Uterus (tissue), 4 donors: ENCODE results near the gene TBX3. TPM values are rescaled to one million over a fixed set of nuclear protein-coding genes. Genes with fewer than 3 reads are reported as not detected.
A peak's percentile ranks its signal among the peaks of the same experiment; 100 is the strongest.

Experiments
- DNase-seq, 2 donors: peaks; one replicate each; pipeline ENCODE4 v3.0.0-alpha.2; 2019 to 2020
- H3K27ac ChIP-seq, 2 donors: fragments of 200-600 bp; sonication (generic); 1 replicate in 1 of 2; 2 replicates in 1 of 2; pipeline ENCODE4 v1.5.1; 2016 to 2018
- H3K27me3 ChIP-seq, 2 donors: fragments of 200-600 bp; sonication (generic); one replicate each; pipeline ENCODE4 v1.5.1; 2018 to 2019; ENCODE audit warnings: control low read depth in 1 of 2
- H3K36me3 ChIP-seq, 2 donors: fragments of 200-600 bp; sonication (generic); one replicate each; pipeline ENCODE4 v1.5.1; 2019; ENCODE audit warnings: control low read depth in 1 of 2
- H3K4me1 ChIP-seq, 2 donors: fragments of 200-600 bp; sonication (generic); one replicate each; pipeline ENCODE4 v1.5.1; 2018 to 2019; ENCODE audit warnings: control low read depth in 1 of 2
- H3K4me3 ChIP-seq, 2 donors: fragments of 200-600 bp; sonication (generic); 1 replicate in 1 of 2; 2 replicates in 1 of 2; pipeline ENCODE4 v1.5.1; 2018 to 2019; ENCODE audit warnings: mild to moderate bottlenecking in 1 of 2
- H3K9me3 ChIP-seq, 2 donors: fragments of 200-600 bp; sonication (generic); one replicate each; pipeline ENCODE4 v1.5.1; 2019; ENCODE audit warnings: control low read depth in 1 of 2
- POLR2A ChIP-seq, 2 donors: fragments of 450-650 bp; IDR thresholded peaks; one replicate each; pipeline ENCODE4 v1.6.1; 2016; ENCODE audit warnings: antibody characterized with exemption in 2 of 2, mild to moderate bottlenecking in 1 of 2, moderate library complexity in 1 of 2
- intact Hi-C: fragments of 100-400 bp; cut with DNase I; formaldehyde crosslinking; loops from one replicate; pipeline ENCODE4 v1.15.1; 2023; ENCODE audit warnings: low total_unique reads
- total RNA-seq, 4 donors: library from RNA; depleted of rRNA in 3 of 4; stranded (reverse); fragments of >200 nt in 3 of 4; gene quantifications; one replicate each; pipeline versions ENCODE4 v1.1.0 to v1.2.4, GENCODE V29; 2014 to 2023
- TF ChIP-seq, protein P1 (sequence below), 4 experiments: fragments of 200-600 bp in 2 of 4; fragments of 450-650 bp in 2 of 4; sonication (generic) in 2 of 4; IDR thresholded peaks; one replicate each; pipeline ENCODE4 v1.5.1; 2016 to 2019; ENCODE audit warnings: antibody characterized with exemption in 4 of 4, mild to moderate bottlenecking in 2 of 4, moderate library complexity in 1 of 4
- donor health status: DM: yes; HTN: yes; CAD: no.

Gene TBX3
- total RNA-seq, 4 donors from 2014 or later, result 11.0 to 120 (median 56.3) TPM

DNA sequence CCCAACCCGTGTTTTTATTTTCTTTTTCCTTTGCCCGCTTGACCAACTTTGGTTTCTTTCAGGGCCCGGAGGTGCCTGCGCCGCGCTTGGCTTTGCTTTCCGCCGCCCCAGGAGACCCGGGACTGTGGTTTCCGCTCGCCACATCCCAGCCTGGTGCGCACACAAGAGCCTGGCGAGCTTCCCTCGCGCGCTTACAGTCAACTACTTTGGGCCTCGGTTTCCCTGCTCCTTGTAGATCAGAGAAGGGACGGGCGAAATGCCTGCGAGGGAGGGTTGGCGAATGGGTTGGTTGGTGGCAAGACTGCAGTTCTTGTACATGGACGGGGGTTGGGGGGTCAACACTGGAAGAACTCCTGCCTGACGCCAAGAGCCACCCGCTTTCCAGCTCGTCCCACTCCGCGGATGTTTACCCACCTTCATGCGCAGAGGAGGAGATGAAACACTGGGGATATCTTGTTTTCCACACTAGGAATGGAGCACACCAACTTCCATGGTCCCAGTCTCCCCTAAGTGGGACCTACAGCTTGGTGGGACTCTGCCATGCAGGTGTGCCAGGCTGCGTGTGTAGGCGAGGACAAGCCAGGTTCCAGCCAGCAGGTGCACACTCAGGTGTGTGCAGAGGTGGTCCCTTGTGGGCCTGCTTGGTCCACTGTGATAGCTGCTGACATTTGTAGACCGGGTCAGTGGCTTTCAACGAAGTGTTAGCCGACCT is 16.6 kb upstream of the TBX3 start:
- DNase-seq, result no peak
- Histone ChIP-seq H3K27ac (no peak overlapping the region), H3K4me1 (no peaks in the 10 kb centered on the region), H3K9me3 (no peaks in the 10 kb centered on the region), H3K4me3 (no peak overlapping the region), H3K36me3 (no peaks in the 10 kb centered on the region), H3K27me3 (peaks cover 0 to 21% of the 10 kb centered on the region in 2 donors)
- TF ChIP-seq, protein P1, sequence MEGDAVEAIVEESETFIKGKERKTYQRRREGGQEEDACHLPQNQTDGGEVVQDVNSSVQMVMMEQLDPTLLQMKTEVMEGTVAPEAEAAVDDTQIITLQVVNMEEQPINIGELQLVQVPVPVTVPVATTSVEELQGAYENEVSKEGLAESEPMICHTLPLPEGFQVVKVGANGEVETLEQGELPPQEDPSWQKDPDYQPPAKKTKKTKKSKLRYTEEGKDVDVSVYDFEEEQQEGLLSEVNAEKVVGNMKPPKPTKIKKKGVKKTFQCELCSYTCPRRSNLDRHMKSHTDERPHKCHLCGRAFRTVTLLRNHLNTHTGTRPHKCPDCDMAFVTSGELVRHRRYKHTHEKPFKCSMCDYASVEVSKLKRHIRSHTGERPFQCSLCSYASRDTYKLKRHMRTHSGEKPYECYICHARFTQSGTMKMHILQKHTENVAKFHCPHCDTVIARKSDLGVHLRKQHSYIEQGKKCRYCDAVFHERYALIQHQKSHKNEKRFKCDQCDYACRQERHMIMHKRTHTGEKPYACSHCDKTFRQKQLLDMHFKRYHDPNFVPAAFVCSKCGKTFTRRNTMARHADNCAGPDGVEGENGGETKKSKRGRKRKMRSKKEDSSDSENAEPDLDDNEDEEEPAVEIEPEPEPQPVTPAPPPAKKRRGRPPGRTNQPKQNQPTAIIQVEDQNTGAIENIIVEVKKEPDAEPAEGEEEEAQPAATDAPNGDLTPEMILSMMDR (IDR thresholded peaks at IDR 0.05), result no peak
- TF ChIP-seq POLR2A (IDR thresholded peaks at IDR 0.05), result no peak
- intact Hi-C loops, result no loop called here

DNA sequence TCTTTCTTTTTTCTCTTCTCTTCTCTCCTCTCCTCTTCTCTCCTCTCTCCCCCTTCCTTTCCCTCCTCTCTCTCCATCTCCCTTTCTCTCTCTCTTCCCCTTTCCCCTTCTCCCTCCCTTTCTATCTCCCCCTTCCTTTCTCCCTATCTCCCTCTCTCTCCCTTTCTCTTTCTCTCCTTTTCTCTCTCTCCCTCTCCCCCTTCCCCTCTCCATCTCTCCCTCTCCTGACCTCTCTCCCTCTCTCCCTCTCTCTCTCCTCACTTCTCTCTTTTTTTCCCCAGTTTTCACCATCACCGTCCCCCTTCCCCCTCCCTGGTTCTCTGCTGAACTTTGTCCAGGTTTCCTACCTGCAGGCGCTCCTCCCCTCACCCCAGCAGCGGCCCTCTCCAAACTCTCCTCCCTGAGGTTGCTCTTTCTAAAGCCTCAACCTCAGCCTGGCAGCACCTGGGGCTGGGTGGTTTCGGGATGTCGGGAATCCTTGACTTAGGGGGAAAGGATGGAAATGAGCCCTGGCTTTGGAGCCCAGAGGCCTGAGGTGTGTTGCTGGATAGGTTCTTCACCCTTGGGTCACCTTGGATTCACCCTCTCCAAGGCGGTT is 14.7 kb upstream of the TBX3 start:
- no peaks in the 10 kb centered on the region for H3K36me3 ChIP-seq
- TF ChIP-seq POLR2A (IDR thresholded peaks at IDR 0.05), result no peak
- TF ChIP-seq, protein P1 (IDR thresholded peaks at IDR 0.05), result no peak
- no peak for DNase-seq
- peaks cover 0 to 21% of the 10 kb centered on the region in 2 donors for H3K27me3 ChIP-seq
- intact Hi-C loops, result no loop called here
- H3K4me3 ChIP-seq, result no peak overlapping the region
- H3K9me3 ChIP-seq, result no peaks in the 10 kb centered on the region
- H3K4me1 ChIP-seq, result no peaks in the 10 kb centered on the region
- no peak overlapping the region for H3K27ac ChIP-seq

DNA sequence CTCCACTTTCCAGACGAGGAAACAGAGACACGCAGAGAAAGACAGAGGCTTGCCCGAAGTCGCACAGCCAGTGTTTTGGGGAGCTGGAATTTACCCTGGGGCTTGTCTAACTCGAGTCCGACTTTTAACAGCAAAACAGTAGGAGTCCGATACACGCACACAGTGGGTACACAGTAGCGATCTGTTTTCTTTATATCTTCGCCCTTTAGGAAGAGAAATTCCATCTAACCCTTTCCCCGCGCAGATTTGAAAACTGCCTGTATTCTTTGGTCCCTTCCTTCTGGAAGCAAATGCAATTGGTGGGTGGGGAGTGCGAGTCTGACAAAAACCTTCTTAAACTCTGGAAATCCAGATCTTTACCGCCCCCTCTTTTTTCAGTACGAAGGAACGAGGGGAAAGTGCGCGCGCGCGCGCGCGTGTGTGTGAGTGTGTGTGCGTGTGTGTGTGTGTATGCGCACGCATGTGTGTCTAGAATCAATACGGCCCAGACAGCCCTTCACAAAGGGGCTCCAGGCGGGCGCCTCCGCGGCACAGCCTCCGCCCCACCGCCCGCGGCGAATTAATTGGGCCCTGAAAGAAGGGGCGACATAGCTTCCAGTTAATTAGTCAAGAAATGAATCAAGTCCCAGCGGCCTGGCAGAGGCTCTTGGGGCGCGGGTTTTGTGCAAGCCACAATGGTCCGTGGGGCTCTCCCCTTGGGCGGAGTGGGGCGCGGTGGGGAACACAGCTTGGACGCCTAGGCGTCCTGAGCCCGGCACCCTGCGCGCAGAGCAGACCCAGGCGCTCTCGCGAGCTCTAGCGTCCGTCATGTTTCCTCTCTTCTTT is 14.0 kb upstream of the TBX3 start:
- H3K4me1 ChIP-seq, result no peaks in the 10 kb centered on the region
- H3K36me3 ChIP-seq, result no peaks in the 10 kb centered on the region
- no peak overlapping the region for H3K27ac ChIP-seq
- peak overlapping the region in 1 of 2 donors; percentile 10 for H3K4me3 ChIP-seq
- intact Hi-C loops, result no loop called here
- TF ChIP-seq, protein P1 (IDR thresholded peaks at IDR 0.05), result no peak
- TF ChIP-seq POLR2A (IDR thresholded peaks at IDR 0.05), result no peak
- no peak for DNase-seq
- peaks cover 0 to 21% of the 10 kb centered on the region in 2 donors for H3K27me3 ChIP-seq
- H3K9me3 ChIP-seq, result no peaks in the 10 kb centered on the region

DNA sequence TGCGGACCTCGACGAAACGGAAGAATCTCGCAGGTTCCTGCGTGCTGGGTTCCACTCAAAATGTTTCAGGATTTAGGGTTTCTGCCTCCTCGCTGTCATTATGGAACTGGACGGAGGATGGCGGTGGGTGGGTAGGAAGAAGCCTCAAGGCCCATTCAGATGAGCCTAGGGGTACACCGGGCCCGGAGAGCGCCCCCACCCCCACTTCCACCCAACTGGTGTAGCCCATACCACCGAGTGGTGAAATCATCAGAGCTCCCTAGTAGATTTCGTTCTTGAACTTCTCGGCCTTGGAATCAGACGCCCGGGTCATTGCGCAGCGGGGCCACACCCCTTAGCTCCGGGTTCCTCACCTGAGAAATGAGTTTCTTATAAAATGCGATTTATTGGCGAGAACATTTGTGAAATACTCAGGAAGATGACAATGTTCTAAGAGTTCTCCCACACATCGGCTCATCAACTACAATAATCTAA is 13.3 kb upstream of the TBX3 start:
- Histone ChIP-seq H3K4me1 (peaks cover 0 to under 1% of the 10 kb centered on the region in 2 donors), H3K4me3 (no peak overlapping the region), H3K27ac (no peak overlapping the region), H3K36me3 (no peaks in the 10 kb centered on the region), H3K27me3 (peaks cover 0 to 21% of the 10 kb centered on the region in 2 donors), H3K9me3 (no peaks in the 10 kb centered on the region)
- TF ChIP-seq POLR2A (IDR thresholded peaks at IDR 0.05), result no peak
- TF ChIP-seq, protein P1 (IDR thresholded peaks at IDR 0.05), result no peak
- no peak for DNase-seq
- intact Hi-C loops, result no loop called here
